ENCODE data around the gene TPCN2. TPM values are rescaled to one million over a fixed set of nuclear protein-coding genes. Genes with fewer than 3 reads are reported as not detected.
A peak's percentile ranks its signal among the peaks of the same experiment; 100 is the strongest.

The TPCN2 gene
- total and polyA plus RNA-seq, 2 of the 8 experiments (the other 6 are each of a cell fraction or from before 2014, with no cell fraction given): 9.7 to 18.6 TPM

DNA sequence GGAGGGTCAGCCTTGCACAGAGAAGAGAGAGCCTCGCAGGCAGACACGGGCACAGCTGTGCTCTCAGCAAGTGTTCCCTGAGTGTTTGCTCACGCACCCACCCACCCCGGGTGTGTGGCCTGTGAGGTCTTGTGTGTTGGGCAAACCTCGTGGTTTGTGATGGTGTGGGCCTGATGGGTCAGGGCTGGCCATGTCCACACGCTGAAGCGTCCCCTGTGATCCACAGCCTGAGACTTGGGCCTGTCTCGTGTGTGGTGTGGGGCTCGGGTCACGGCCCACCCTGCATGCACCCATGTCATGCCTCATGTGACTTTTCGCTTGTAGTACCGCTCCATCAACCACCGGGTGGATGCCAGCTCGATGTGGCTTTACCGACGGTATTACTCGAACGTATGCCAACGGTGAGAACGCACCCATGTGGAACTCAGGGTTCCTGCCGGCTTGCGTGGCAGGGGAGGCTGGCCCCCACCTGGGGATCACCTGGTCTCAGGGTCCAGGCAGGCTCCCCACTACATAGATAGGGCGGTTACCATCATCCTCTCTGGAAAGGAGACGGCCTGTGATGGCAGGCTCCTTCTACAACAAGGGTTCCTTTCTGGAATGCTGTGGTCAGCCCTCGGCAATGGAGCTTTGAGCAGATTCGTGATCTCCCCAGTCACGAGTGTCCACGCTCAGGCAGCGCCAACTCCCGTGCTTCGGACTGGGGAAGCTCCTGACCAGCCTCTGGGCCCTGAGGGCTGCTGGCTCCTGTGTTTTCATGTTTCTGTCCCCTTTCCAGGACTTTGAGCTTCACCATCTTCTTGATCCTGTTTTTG, 5.9 kb downstream of the TPCN2 start:
- Histone ChIP-seq H3K79me1 (ENCODE audit: low read depth, low read length) (peaks cover 21% of the 10 kb centered on the region), H3K23me2 (ENCODE audit: low read depth, low read length) (no peaks in the 10 kb centered on the region), H3K79me2 (ENCODE audit: control insufficient read depth in 1 of 2, insufficient read depth in 2 of 2, low read length in 2 of 2) (peaks cover under 1 to 43% of the 10 kb centered on the region in 2 experiments; a peak in 3 of 4 replicates), H4K20me1 (replicated peaks in 1 of 2; ENCODE audit: control insufficient read depth in 1 of 2, insufficient read depth in 2 of 2, low read length in 2 of 2) (peaks cover 6 to 28% of the 10 kb centered on the region in 2 experiments), H3K18ac (ENCODE audit: extremely low read depth, low read length) (no peak overlapping the region), H2AK5ac (ENCODE audit: low read depth, low read length) (no peak overlapping the region), H3K27me3 (replicated peaks in 1 of 4; ENCODE audit: control insufficient read depth in 3 of 4, extremely low read depth in 1 of 4, insufficient read depth in 3 of 4, low read length in 3 of 4) (no peaks in the 10 kb centered on the region), H2BK12ac (ENCODE audit: low read depth, low read length) (no peak overlapping the region), H2AFZ (ENCODE audit: low read length) (no peak overlapping the region), H2BK120ac (replicated peaks; ENCODE audit: low read depth, low read length) (no peak overlapping the region), H2BK5ac (ENCODE audit: low read depth, low read length) (peak overlapping the region; percentile 44; the same call in 1 of the 2 replicates), H3K9me3 (ENCODE audit: insufficient read depth in 2 of 2, low read depth in 1 of 2, low read length in 1 of 2) (no peaks in the 10 kb centered on the region), H2BK20ac (ENCODE audit: low read length) (no peak overlapping the region), H4K5ac (ENCODE audit: insufficient read length, low read depth, low read length) (no peak overlapping the region), H2BK15ac (ENCODE audit: low read length) (no peak overlapping the region), H4K8ac (ENCODE audit: extremely low read depth, insufficient read depth, low read length) (peak overlapping the region; percentile 68; the same call in 1 of the 2 replicates), H4K91ac (replicated peaks; ENCODE audit: insufficient read length, low read length) (no peak overlapping the region), H3K36me3 (ENCODE audit: control insufficient read depth in 2 of 4, insufficient read depth in 4 of 4, low read length in 3 of 4) (peaks cover 0 to 13% (median 4%) of the 10 kb centered on the region in 4 experiments; a peak in 6 of 8 replicates), H3K4me1 (replicated peaks in 1 of 4; ENCODE audit: control insufficient read depth in 3 of 4, insufficient read depth in 4 of 4, low read length in 3 of 4) (peaks cover 0 to 6% (median under 1%) of the 10 kb centered on the region in 4 experiments; a peak in 3 of 7 replicates), H3K4me2 (ENCODE audit: insufficient read depth in 1 of 2, low read depth in 2 of 2, low read length in 2 of 2) (no peak overlapping the region), H3K27ac (ENCODE audit: low read depth, low read length) (no peak overlapping the region), H3K4ac (replicated peaks; ENCODE audit: insufficient read length, low read depth, low read length) (no peak overlapping the region), H3K23ac (ENCODE audit: insufficient read length) (no peak overlapping the region), H3K56ac (replicated peaks; ENCODE audit: insufficient read length, low read depth, low read length) (no peak overlapping the region), H3K4me3 (ENCODE audit: extremely low read depth in 1 of 4, insufficient read depth in 2 of 4, low read depth in 3 of 4, low read length in 4 of 4) (no peak overlapping the region), H3K14ac (ENCODE audit: insufficient read length) (no peak overlapping the region), H3K9ac (replicated peaks in 1 of 4; ENCODE audit: extremely low read depth in 1 of 4, low read depth in 3 of 4, low read length in 3 of 4) (no peak overlapping the region)
- FAIRE-seq (no peak), DNase-seq (ENCODE audit: low read depth in 1 of 2, low spot score in 2 of 2) (no peak)
- WGBS, 2 experiments (ENCODE audit: extremely low coverage in 1 of 2, insufficient coverage in 1 of 2, insufficient read length in 1 of 2, insufficient replicate concordance in 2 of 2, low coverage in 1 of 2, low lambda C conversion rate in 2 of 2, missing lambda C conversion rate in 1 of 2): 94% methylated on average over 28 of the region's 31 CpGs; no CpG with 5 or more reads in 1 of the 2 experiments
- ChIA-PET POLR2A (ENCODE audit: partially characterized antibody) (no interaction called here), CTCF (ENCODE audit: partially characterized antibody) (interaction anchor here (0.6 to 1.5 kb wide), 6 partner anchors 9 to 121 kb away, joined by 3 to 5 read pairs (median 3); no protein-coding TSS in a partner anchor)
- TF ChIP-seq RNF2 (IDR thresholded peaks at IDR 0.05; ENCODE audit: borderline replicate concordance, low read depth, low read length, missing control alignments, poor library complexity, severe bottlenecking) (no peak), POLR2A (IDR thresholded peaks at IDR 0.05; ENCODE audit: control extremely low read depth in 1 of 2, low read depth in 2 of 2, low read length in 2 of 2) (no peak), RFX5 (IDR thresholded peaks at IDR 0.05; ENCODE audit: borderline replicate concordance, low read depth, low read length) (no peak), POU5F1 (IDR thresholded peaks at IDR 0.05; ENCODE audit: low read depth, low read length) (no peak), SIX5 (IDR thresholded peaks at IDR 0.05; ENCODE audit: low read depth, low read length) (no peak), PHF8 (conservative IDR thresholded peaks at IDR 0.05; ENCODE audit: low read depth, low read length) (no peak)
